ENCODE measurements around the gene TDP1. TPM values are rescaled to one million over a fixed set of nuclear protein-coding genes. Genes with fewer than 3 reads are reported as not detected.

The TDP1 gene
- total and polyA plus RNA-seq, 12 donors = 2.3 to 24.8 (median 9.6) TPM

DNA sequence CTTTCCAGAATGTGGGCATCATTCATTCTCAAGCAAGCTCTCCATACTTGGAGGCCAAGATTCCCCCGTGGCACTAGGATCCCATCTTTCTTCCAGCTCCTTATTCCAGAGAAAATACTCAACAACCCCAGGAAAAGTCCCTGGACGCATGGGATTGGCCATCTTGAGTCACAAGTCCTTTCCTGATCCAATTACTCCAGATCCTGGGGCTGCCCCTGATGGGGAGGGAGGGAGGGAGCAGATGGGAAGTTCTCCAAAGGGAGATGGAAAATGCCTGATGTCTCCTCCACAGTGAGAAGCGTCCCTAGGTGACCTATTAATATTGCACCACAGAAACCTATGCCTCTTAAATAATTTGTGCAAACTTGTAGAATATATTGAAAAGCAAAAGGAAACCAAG, 93.7 kb downstream of the TDP1 start:
- intact Hi-C loops (cut with DNase I) = no loop called here
- TF ChIP-seq, protein P1, sequence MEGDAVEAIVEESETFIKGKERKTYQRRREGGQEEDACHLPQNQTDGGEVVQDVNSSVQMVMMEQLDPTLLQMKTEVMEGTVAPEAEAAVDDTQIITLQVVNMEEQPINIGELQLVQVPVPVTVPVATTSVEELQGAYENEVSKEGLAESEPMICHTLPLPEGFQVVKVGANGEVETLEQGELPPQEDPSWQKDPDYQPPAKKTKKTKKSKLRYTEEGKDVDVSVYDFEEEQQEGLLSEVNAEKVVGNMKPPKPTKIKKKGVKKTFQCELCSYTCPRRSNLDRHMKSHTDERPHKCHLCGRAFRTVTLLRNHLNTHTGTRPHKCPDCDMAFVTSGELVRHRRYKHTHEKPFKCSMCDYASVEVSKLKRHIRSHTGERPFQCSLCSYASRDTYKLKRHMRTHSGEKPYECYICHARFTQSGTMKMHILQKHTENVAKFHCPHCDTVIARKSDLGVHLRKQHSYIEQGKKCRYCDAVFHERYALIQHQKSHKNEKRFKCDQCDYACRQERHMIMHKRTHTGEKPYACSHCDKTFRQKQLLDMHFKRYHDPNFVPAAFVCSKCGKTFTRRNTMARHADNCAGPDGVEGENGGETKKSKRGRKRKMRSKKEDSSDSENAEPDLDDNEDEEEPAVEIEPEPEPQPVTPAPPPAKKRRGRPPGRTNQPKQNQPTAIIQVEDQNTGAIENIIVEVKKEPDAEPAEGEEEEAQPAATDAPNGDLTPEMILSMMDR (IDR thresholded peaks at IDR 0.05) = no peak
- TF ChIP-seq POLR2A (IDR thresholded peaks at IDR 0.05) = no peak
- no peaks in the 10 kb centered on the region for H3K27me3 ChIP-seq

DNA sequence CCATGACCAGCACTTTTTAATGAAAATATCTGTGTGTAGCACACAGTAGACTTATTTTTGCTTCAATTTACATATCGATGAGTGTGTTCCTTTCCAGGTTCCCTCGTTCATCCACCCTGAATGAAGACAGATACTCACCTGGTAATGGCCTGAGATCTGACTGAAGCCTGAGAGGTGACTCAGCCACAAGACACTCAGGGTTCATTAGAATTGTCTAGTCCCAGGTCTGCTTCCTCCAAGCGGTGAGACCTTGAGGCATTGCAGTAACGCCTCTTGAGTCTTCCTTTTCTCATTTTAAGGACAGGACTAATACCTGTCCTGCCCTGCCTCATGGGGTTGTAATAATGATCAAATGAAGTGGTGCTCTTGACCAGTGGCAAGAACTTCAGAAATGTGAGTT, 94.5 kb downstream of the TDP1 start:
- H3K27ac ChIP-seq = no peak overlapping the region
- no peaks in the 10 kb centered on the region for H3K9me3 ChIP-seq (replicated peaks in 1 of 3)
- peaks cover 2% of the 10 kb centered on the region for H3K27me3 ChIP-seq
- H3K36me3 ChIP-seq (replicated peaks in 1 of 2) = no peaks in the 10 kb centered on the region
- no peaks in the 10 kb centered on the region for H3K4me1 ChIP-seq (replicated peaks in 1 of 2)
- TF ChIP-seq, protein P1 (IDR thresholded peaks at IDR 0.05) = no peak
- TF ChIP-seq POLR2A (IDR thresholded peaks at IDR 0.05) = no peak
- WGBS, 4 donors = 77 to 94% (median 93%) methylated on average over 4 of the region's 4 CpGs
- intact Hi-C loops (cut with DNase I) = no loop called here
- H3K4me3 ChIP-seq = no peak overlapping the region
- DNase-seq = no peak

More for the DNA sequence above, 93.7 kb downstream of the TDP1 start:
- 64 to 82% (median 73%) methylated on average over 3 of the region's 3 CpGs for WGBS, 4 donors
- Histone ChIP-seq H3K4me3 (no peak overlapping the region), H3K27ac (no peak overlapping the region), H3K4me1 (replicated peaks in 1 of 2) (no peaks in the 10 kb centered on the region), H3K9me3 (replicated peaks in 1 of 3) (no peaks in the 10 kb centered on the region), H3K36me3 (replicated peaks in 1 of 2) (no peaks in the 10 kb centered on the region)
- no peak for DNase-seq

DNA sequence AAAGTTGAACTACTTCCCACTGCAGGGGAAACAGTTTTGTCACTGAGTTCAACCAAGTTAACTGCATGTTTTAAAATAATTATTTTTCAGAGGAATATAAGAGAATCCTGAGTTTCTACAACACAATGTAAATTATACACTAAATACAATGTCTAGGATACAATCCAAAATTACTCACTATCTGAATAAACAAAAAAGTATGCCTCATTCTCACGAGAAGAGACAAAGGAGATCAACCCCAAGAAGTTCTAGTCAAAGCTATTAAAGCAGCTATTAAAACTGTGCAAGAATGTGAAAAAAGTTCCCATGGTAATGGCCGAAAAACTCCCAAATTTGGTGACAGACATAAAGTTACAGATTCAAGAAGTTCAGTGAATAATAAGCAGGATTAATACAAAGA, 97.3 kb downstream of the TDP1 start:
- Histone ChIP-seq H3K27me3 (peaks cover 12% of the 10 kb centered on the region), H3K4me3 (no peak overlapping the region), H3K9me3 (replicated peaks in 1 of 3) (no peaks in the 10 kb centered on the region), H3K36me3 (replicated peaks in 1 of 2) (no peaks in the 10 kb centered on the region), H3K27ac (no peak overlapping the region), H3K4me1 (replicated peaks in 1 of 2) (no peaks in the 10 kb centered on the region)
- 60 to 71% (median 61%) methylated on average over 2 of the region's 2 CpGs for WGBS, 4 donors
- TF ChIP-seq, protein P1 (IDR thresholded peaks at IDR 0.05) = no peak
- TF ChIP-seq POLR2A (IDR thresholded peaks at IDR 0.05) = no peak
- DNase-seq = no peak
- intact Hi-C loops (cut with DNase I) = no loop called here

DNA sequence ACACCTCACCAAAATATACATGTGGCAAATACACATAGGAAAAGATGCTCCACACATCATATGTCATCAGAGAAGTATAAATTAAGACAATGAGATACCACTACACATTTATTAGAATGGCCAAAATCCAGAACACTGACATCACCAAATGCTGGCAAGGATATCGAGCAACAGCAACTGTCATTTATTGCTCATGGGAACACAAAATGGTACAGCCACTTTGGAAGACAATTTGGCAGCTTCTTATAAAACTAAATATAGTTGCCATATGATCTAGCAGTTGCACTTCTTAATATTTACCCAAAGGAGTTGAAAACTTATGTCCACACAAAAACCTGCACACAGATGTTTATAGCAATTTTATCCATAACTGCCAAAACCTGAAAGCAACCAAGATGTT, 99.1 kb downstream of the TDP1 start:
- no peak overlapping the region for H3K4me3 ChIP-seq
- H3K9me3 ChIP-seq (replicated peaks in 1 of 3) = no peaks in the 10 kb centered on the region
- DNase-seq = no peak
- no peak overlapping the region for H3K27ac ChIP-seq
- WGBS, 4 donors = 86 to 100% (median 98%) methylated on average over 1 of the region's 1 CpG
- intact Hi-C loops (cut with DNase I) = no loop called here
- peaks cover 12% of the 10 kb centered on the region for H3K27me3 ChIP-seq
- no peaks in the 10 kb centered on the region for H3K4me1 ChIP-seq (replicated peaks in 1 of 2)
- no peaks in the 10 kb centered on the region for H3K36me3 ChIP-seq (replicated peaks in 1 of 2)
- TF ChIP-seq, protein P1 (IDR thresholded peaks at IDR 0.05) = no peak
- TF ChIP-seq POLR2A (IDR thresholded peaks at IDR 0.05) = no peak
